Spleen (tissue), 11 donors: ENCODE results near the gene MYOM3. TPM values are rescaled to one million over a fixed set of nuclear protein-coding genes. Genes with fewer than 3 reads are reported as not detected.

ENCODE experiments used
- DNase-seq: peaks from one replicate; pipeline ENCODE4 v3.0.0-alpha.2; 2020
- H3K27ac ChIP-seq, 8 donors: fragments of 200-600 bp; sonication (generic) in 7 of 8; 1 replicate in 4 of 8; 2 replicates in 4 of 8; pipeline versions ENCODE4 v1.5.0 to v1.8.0; 2016 to 2021; ENCODE audit warnings: inconsistent platforms in 4 of 8, mild to moderate bottlenecking in 4 of 8, moderate library complexity in 1 of 8
- H3K27me3 ChIP-seq, 7 donors: fragments of 200-600 bp; sonication (generic) in 6 of 7; replicated peaks in 1 of 7; 1 replicate in 4 of 7; 2 replicates in 3 of 7; pipeline versions ENCODE4 v1.5.0 to v1.8.0; 2016 to 2021; ENCODE audit warnings: inconsistent platforms in 3 of 7, mild to moderate bottlenecking in 1 of 7
- H3K36me3 ChIP-seq, 6 donors: fragments of 200-600 bp; sonication (generic) in 5 of 6; 1 replicate in 4 of 6; 2 replicates in 2 of 6; pipeline versions ENCODE4 v1.5.0 to v1.8.0; 2016 to 2021; ENCODE audit warnings: inconsistent platforms in 2 of 6
- H3K4me1 ChIP-seq, 6 donors: fragments of 200-600 bp; sonication (generic) in 5 of 6; 1 replicate in 3 of 6; 2 replicates in 3 of 6; pipeline versions ENCODE4 v1.5.0 to v1.8.0; 2016 to 2021; ENCODE audit warnings: inconsistent platforms in 3 of 6
- H3K4me3 ChIP-seq, 8 donors: fragments of 200-600 bp; sonication (generic) in 7 of 8; 1 replicate in 4 of 8; 2 replicates in 4 of 8; pipeline versions ENCODE4 v1.5.0 to v1.8.0; 2016 to 2021; ENCODE audit warnings: inconsistent platforms in 4 of 8, mild to moderate bottlenecking in 4 of 8, moderate library complexity in 2 of 8
- H3K9me3 ChIP-seq, 8 donors: fragments of 200-600 bp; sonication (generic) in 7 of 8; 1 replicate in 4 of 8; 2 replicates in 4 of 8; pipeline versions ENCODE4 v1.5.0 to v1.8.0; 2016 to 2021; ENCODE audit warnings: inconsistent platforms in 4 of 8
- POLR2A ChIP-seq, 3 donors: fragments of 450-650 bp; IDR thresholded peaks; one replicate each; pipeline ENCODE4 v1.5.1; 2017; ENCODE audit warnings: antibody characterized with exemption in 3 of 3, mild to moderate bottlenecking in 1 of 3
- POLR2AphosphoS5 ChIP-seq, 3 donors: sonication (generic); formaldehyde crosslinking; IDR thresholded peaks; one replicate each; pipeline ENCODE4 v1.5.1; 2017; ENCODE audit warnings: antibody characterized with exemption in 3 of 3
- WGBS, 5 donors: extraction: QIAGEN DNeasy Blood & Tissue Kit in 3 of 5; methylation state at CpG; one replicate each; pipeline versions ENCODE4 v1.1.5 to v1.1.7; 2013 to 2018; 5-methylcytosine and 5-hydroxymethylcytosine counted together
- intact Hi-C: fragments of 100-400 bp; cut with DNase I; formaldehyde crosslinking; loops from one replicate; pipeline ENCODE4 v1.15.0; 2023; ENCODE audit warnings: low total_unique reads
- polyA plus RNA-seq, 3 donors: library from polyadenylated mRNA; stranded (reverse); fragments of 200-250 nt; gene quantifications; one replicate each; pipeline ENCODE4 v1.2.1, GENCODE V29; 2013
- total RNA-seq, 7 donors: library from RNA; depleted of rRNA in 3 of 7; stranded (reverse); fragments of >200 nt in 3 of 7; fragmentation: NEBNext Ultra II Directional in 4 of 7; extraction: Animal tissue kit (Norgen Biotek cat#: 25700) in 4 of 7; gene quantifications; one replicate each; pipeline versions ENCODE4 v1.1.0 to v1.2.1, GENCODE V29; 2016 to 2021
- TF ChIP-seq, protein P1 (sequence below), 11 experiments: fragments of 200-600 bp in 7 of 11; fragments of 450-650 bp in 4 of 11; sonication (generic) in 4 of 11; IDR thresholded peaks in 8 of 11; conservative IDR thresholded peaks in 3 of 11; 1 replicate in 7 of 11; 2 replicates in 4 of 11; pipeline versions ENCODE4 v1.4.0 to v1.8.0; 2016 to 2021; ENCODE audit warnings: antibody characterized with exemption in 11 of 11, inconsistent platforms in 4 of 11, mild to moderate bottlenecking in 1 of 11
- donor health status: healthy with polysubstance abuse.
- donor health status: DM: no; HTN: no; CAD: no; lungs with moderate emphysema.
- donor health status: DM: no; HTN: no; CAD: no.
- donor health status: Bipolar disorder and iron deficiency.
- donor health status: healthy.
- donor health status: DM: no; HTN: no; CAD: no.
- donor health status: DM: yes; HTN: yes; CAD: no.

Gene MYOM3
- total and polyA plus RNA-seq, 10 donors = 0.02 to 0.06 (median 0.06) TPM; not detected in 7

DNA sequence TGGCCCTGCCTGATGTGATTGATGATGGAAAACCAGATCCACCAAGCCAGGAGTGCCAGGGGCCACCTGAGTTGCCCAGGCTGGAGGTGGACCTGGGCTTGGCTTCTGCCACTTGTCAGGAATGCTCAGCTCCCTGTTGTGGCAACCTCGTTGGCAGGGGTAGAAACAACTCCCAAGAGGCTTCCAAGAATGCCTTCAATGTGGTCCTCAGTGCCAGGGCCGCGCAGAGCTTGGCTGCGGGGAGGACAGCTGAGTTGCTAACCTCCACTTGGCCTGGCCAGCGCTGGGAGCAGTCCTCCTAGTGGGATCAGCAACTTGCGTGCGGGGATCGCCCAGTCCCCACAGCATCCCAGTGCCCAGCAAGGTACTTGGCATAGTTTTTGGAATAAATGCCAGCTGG is 9.0 kb downstream of the MYOM3 start:
- H3K27ac ChIP-seq = no peak overlapping the region

DNA sequence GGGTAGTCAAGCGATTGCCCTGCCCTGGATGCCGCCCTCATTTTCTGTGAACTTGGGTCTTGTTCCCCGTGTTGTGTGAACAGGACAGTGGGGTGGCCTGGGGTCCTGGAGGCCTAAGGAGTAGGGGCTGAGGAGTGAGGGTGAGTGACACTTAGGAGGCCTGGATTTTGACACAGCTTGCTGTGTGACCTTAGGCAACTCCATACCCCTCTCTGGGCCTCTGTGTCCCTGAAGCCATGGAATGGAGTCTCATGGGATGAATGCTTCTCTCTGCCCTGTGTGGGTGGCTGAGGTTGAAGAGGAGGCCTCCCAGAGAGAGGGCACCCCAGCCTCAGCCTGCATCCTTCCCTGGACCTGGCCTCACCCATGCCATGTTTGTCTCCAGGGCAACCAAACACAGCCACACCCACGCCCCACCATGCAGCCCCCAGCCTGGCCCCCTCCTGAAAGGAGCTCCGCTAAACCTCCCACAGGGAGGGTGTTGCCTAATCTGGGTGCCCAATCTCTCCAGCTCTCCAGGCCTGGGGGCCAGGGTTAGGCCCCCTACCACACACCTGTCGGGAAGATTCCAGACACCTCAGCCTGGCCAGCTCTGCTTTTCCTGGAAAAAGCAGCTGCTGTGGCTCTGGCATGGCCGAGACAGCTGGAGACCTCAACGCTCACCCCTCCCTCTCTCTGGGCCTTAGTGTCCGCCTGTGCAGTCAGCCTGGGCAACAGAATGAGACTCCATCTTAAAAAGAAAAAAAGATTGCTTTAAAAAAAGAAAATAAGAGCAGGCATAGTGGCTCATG is 9.9 kb downstream of the MYOM3 start:
- no peaks in the 10 kb centered on the region for H3K9me3 ChIP-seq
- no peak for DNase-seq
- no peaks in the 10 kb centered on the region for H3K27me3 ChIP-seq
- H3K4me3 ChIP-seq = no peak overlapping the region
- WGBS, 5 donors = 77 to 86% (median 81%) methylated on average over 9 of the region's 9 CpGs
- no peaks in the 10 kb centered on the region for H3K4me1 ChIP-seq
- intact Hi-C loops = no loop called here
- H3K27ac ChIP-seq = no peak overlapping the region
- no peaks in the 10 kb centered on the region for H3K36me3 ChIP-seq
- TF ChIP-seq POLR2A (IDR thresholded peaks at IDR 0.05) (no peak), POLR2AphosphoS5 (IDR thresholded peaks at IDR 0.05) (no peak)
- TF ChIP-seq, protein P1, sequence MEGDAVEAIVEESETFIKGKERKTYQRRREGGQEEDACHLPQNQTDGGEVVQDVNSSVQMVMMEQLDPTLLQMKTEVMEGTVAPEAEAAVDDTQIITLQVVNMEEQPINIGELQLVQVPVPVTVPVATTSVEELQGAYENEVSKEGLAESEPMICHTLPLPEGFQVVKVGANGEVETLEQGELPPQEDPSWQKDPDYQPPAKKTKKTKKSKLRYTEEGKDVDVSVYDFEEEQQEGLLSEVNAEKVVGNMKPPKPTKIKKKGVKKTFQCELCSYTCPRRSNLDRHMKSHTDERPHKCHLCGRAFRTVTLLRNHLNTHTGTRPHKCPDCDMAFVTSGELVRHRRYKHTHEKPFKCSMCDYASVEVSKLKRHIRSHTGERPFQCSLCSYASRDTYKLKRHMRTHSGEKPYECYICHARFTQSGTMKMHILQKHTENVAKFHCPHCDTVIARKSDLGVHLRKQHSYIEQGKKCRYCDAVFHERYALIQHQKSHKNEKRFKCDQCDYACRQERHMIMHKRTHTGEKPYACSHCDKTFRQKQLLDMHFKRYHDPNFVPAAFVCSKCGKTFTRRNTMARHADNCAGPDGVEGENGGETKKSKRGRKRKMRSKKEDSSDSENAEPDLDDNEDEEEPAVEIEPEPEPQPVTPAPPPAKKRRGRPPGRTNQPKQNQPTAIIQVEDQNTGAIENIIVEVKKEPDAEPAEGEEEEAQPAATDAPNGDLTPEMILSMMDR (IDR thresholded peaks at IDR 0.05 in 8 of 11, conservative IDR thresholded peaks at IDR 0.05 in 3 of 11) = no peak

More for the DNA sequence above, 9.0 kb downstream of the MYOM3 start:
- no peak for DNase-seq
- Histone ChIP-seq H3K4me3 (no peak overlapping the region), H3K9me3 (no peaks in the 10 kb centered on the region), H3K4me1 (no peaks in the 10 kb centered on the region), H3K27me3 (peaks cover 0 to 1% (median 0%) of the 10 kb centered on the region in 7 donors), H3K36me3 (no peaks in the 10 kb centered on the region)
- intact Hi-C loops = no loop called here
- WGBS, 5 donors = 76 to 92% (median 90%) methylated on average over 7 to 8 of the region's 8 CpGs
- TF ChIP-seq, protein P1 (IDR thresholded peaks at IDR 0.05 in 8 of 11, conservative IDR thresholded peaks at IDR 0.05 in 3 of 11) = no peak
- TF ChIP-seq POLR2A (IDR thresholded peaks at IDR 0.05) = no peak
- TF ChIP-seq POLR2AphosphoS5 (IDR thresholded peaks at IDR 0.05) = no peak

DNA sequence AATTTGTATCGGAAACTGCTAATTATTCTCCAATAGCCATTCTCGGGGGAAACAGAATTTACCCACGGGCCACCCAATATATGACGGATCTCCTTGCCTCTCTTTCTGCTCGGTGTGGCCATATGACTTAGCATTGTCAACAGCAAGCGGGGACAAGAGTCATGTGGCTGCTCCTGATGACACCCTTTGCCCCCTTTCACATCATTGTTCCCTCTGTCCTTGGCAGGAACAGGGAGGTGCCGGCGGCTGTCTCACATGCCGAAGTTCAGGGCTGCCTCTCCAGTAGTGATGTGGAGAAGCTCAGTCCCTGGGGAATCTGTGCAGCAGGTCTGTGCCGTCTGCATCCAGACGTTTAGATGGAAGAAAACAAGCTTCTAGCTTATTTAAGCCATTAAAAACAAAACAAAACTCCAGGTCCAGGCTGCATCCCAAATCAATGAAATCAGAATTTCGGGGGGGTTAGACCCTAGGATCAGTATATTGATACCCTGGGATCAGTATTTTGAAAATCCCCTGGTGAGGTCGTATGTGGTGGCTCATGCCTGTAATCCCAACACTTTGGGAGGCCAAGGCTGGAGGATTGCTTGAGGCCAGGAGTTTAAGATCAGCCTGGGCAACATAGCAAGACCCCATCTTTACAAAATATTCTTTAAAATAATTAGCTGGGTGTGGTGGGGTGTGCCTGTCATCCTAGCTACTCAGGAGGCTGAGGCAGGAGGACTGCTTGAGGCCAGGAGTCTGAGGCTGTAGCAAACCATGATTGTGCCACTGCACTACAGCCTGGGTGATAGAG is 10.8 kb downstream of the MYOM3 start:
- 78 to 86% (median 82%) methylated on average over 13 of the region's 13 CpGs for WGBS, 5 donors
- H3K36me3 ChIP-seq = no peaks in the 10 kb centered on the region
- no peak for DNase-seq

More for the DNA sequence above, 10.8 kb downstream of the MYOM3 start:
- H3K4me1 ChIP-seq = no peaks in the 10 kb centered on the region
- no peak overlapping the region for H3K27ac ChIP-seq
- no peak overlapping the region for H3K4me3 ChIP-seq
- no peaks in the 10 kb centered on the region for H3K9me3 ChIP-seq
- TF ChIP-seq POLR2AphosphoS5 (IDR thresholded peaks at IDR 0.05) = no peak
- no peak for TF ChIP-seq POLR2A (IDR thresholded peaks at IDR 0.05)
- TF ChIP-seq, protein P1 (IDR thresholded peaks at IDR 0.05 in 8 of 11, conservative IDR thresholded peaks at IDR 0.05 in 3 of 11) = no peak
- H3K27me3 ChIP-seq = no peaks in the 10 kb centered on the region
- intact Hi-C loops = no loop called here
